Measurements from ENCODE around the gene CORO1C.

DNA sequence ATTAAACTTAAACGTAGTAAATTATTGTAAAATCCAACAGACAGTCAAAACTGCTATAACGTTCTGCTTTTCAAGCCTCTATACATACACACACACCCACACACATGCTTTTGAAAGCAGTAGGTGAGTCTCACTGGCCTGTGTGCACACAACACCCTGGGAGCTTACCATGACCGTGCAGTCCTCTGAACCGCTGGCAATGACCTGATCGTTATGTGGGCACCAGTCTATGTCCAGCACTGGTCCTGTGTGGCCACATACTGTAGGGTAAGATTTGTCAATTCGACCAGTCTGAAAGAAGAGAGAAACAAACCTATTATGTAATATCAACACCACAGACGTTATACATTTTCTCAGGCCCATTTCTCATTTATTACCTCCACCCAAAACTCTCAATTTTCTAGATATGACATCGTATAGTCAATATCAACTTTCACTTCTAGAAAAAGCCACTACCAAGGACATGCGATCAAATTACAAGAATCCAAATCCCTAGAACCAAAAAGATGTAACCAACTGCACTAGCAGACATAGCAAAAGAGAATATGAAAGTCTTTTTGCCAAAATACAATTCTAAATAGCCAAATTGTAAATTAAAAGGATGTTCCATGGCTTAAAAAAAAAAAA, 53.1 kb downstream of the CORO1C start:
- TF ChIP-seq, protein P1, sequence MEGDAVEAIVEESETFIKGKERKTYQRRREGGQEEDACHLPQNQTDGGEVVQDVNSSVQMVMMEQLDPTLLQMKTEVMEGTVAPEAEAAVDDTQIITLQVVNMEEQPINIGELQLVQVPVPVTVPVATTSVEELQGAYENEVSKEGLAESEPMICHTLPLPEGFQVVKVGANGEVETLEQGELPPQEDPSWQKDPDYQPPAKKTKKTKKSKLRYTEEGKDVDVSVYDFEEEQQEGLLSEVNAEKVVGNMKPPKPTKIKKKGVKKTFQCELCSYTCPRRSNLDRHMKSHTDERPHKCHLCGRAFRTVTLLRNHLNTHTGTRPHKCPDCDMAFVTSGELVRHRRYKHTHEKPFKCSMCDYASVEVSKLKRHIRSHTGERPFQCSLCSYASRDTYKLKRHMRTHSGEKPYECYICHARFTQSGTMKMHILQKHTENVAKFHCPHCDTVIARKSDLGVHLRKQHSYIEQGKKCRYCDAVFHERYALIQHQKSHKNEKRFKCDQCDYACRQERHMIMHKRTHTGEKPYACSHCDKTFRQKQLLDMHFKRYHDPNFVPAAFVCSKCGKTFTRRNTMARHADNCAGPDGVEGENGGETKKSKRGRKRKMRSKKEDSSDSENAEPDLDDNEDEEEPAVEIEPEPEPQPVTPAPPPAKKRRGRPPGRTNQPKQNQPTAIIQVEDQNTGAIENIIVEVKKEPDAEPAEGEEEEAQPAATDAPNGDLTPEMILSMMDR (IDR thresholded peaks at IDR 0.05; ENCODE audit: low read depth, low read length) = no peak
- no peak for TF ChIP-seq EZH2phosphoT487 (IDR thresholded peaks at IDR 0.05; ENCODE audit: low read depth)
